H9 (cell line): ENCODE measurements around the gene TENT5C. TPM values are rescaled to one million over a fixed set of nuclear protein-coding genes. Genes with fewer than 3 reads are reported as not detected.

Experiments used
- DNase-seq: peaks from one replicate; pipeline ENCODE4 v3.0.0-alpha.2; 2017
- H2AFZ ChIP-seq: one replicate; pipeline ENCODE4 v1.6.1; 2013; ENCODE audit warnings: mild to moderate bottlenecking, low read length, control low read depth, moderate library complexity
- H2AK5ac ChIP-seq: 2 replicates; pipeline ENCODE4 v1.6.1; 2013; ENCODE audit warnings: low read length, control low read depth, mixed read lengths; ENCODE audit not compliant: insufficient read length
- H2BK120ac ChIP-seq: one replicate; pipeline ENCODE4 v1.6.1; 2013; ENCODE audit warnings: low read depth, mild to moderate bottlenecking, low read length, control low read depth, inconsistent platforms; ENCODE audit not compliant: poor library complexity, severe bottlenecking
- H2BK12ac ChIP-seq: 2 replicates; pipeline ENCODE4 v1.6.1; 2013; ENCODE audit warnings: low read length, control low read depth, mixed read lengths, low read depth; ENCODE audit not compliant: insufficient read length
- H2BK15ac ChIP-seq: 2 replicates; pipeline ENCODE4 v1.6.1; 2013; ENCODE audit warnings: low read depth, low read length, control low read depth
- H2BK20ac ChIP-seq: one replicate; pipeline ENCODE4 v1.6.1; 2013; ENCODE audit warnings: low read depth, mild to moderate bottlenecking, low read length, control low read depth, inconsistent platforms; ENCODE audit not compliant: poor library complexity, severe bottlenecking
- H2BK5ac ChIP-seq: 2 replicates; pipeline ENCODE4 v1.6.1; 2013; ENCODE audit warnings: low read length, control low read depth, mixed read lengths; ENCODE audit not compliant: insufficient read length
- H3K14ac ChIP-seq: 2 replicates; pipeline ENCODE4 v1.6.1; 2013; ENCODE audit warnings: low read length, control low read depth; ENCODE audit not compliant: insufficient read depth
- H3K18ac ChIP-seq: 2 replicates; pipeline ENCODE4 v1.6.1; 2013; ENCODE audit warnings: low read depth, mild to moderate bottlenecking, mixed read lengths, low read length, control low read depth; ENCODE audit not compliant: insufficient read length
- H3K23ac ChIP-seq: 2 replicates; pipeline ENCODE4 v1.6.1; 2013; ENCODE audit warnings: low read length, control low read depth, mixed read lengths, low read depth; ENCODE audit not compliant: insufficient read length
- H3K23me2 ChIP-seq: 2 replicates; pipeline ENCODE4 v1.6.1; 2013; ENCODE audit warnings: low read depth, mild to moderate bottlenecking, mixed read lengths, low read length, control low read depth; ENCODE audit not compliant: insufficient read length, poor library complexity, severe bottlenecking
- H3K27ac ChIP-seq: 2 replicates; pipeline ENCODE4 v1.5.1; 2013; ENCODE audit warnings: low read length, control low read depth, mixed read lengths, low read depth; ENCODE audit not compliant: insufficient read length
- H3K27me3 ChIP-seq: 2 replicates; pipeline ENCODE4 v1.6.1; 2013; ENCODE audit warnings: low read length, control low read depth, inconsistent platforms; ENCODE audit not compliant: insufficient read depth
- H3K4ac ChIP-seq: 2 replicates; pipeline ENCODE4 v1.6.1; 2013; ENCODE audit warnings: low read depth, mild to moderate bottlenecking, control low read depth, inconsistent platforms, low read length, moderate library complexity
- H3K4me1 ChIP-seq: 2 replicates; pipeline ENCODE4 v1.6.1; 2013; ENCODE audit warnings: low read length, control low read depth, inconsistent platforms; ENCODE audit not compliant: insufficient read depth
- H3K4me2 ChIP-seq: 2 replicates; pipeline ENCODE4 v1.6.1; 2013; ENCODE audit warnings: low read length, control low read depth, mixed read lengths; ENCODE audit not compliant: insufficient read length, insufficient read depth
- H3K56ac ChIP-seq: 2 replicates; pipeline ENCODE4 v1.6.1; 2013; ENCODE audit warnings: low read depth, mild to moderate bottlenecking, mixed read lengths, low read length, control low read depth; ENCODE audit not compliant: insufficient read length
- H3K79me1 ChIP-seq: 2 replicates; pipeline ENCODE4 v1.6.1; 2013; ENCODE audit warnings: low read depth, mild to moderate bottlenecking, moderate library complexity, low read length, control low read depth, inconsistent platforms; ENCODE audit not compliant: insufficient read depth, poor library complexity, severe bottlenecking
- H3K79me2 ChIP-seq: 2 replicates; pipeline ENCODE4 v1.6.1; 2013; ENCODE audit warnings: low read length, control low read depth, inconsistent platforms; ENCODE audit not compliant: insufficient read depth
- H3K9ac ChIP-seq: 2 replicates; pipeline ENCODE4 v1.6.1; 2013; ENCODE audit warnings: low read length, control low read depth, mixed read lengths; ENCODE audit not compliant: insufficient read length; ENCODE audit errors: extremely low read depth
- H3K9me3 ChIP-seq: one replicate; pipeline ENCODE4 v1.6.1; 2013; ENCODE audit warnings: low read depth, low read length, inconsistent platforms; ENCODE audit not compliant: control insufficient read depth
- H3T11ph ChIP-seq: one replicate; pipeline ENCODE4 v1.6.1; 2013; ENCODE audit warnings: mild to moderate bottlenecking, low read length, control low read depth, inconsistent platforms
- H4K20me1 ChIP-seq: one replicate; pipeline ENCODE4 v1.6.1; 2013; ENCODE audit not compliant: control insufficient read depth, insufficient read length, insufficient read depth
- H4K5ac ChIP-seq: 2 replicates; pipeline ENCODE4 v1.6.1; 2013; ENCODE audit warnings: low read depth, mild to moderate bottlenecking, mixed read lengths, low read length, control low read depth; ENCODE audit not compliant: insufficient read length
- H4K8ac ChIP-seq: replicated peaks from 2 replicates; pipeline ENCODE4 v1.6.1; 2013; ENCODE audit warnings: low read length, control low read depth, mixed read lengths, low read depth; ENCODE audit not compliant: insufficient read length
- H4K91ac ChIP-seq: 2 replicates; pipeline ENCODE4 v1.6.1; 2013; ENCODE audit warnings: low read depth, mild to moderate bottlenecking, moderate library complexity, mixed read lengths, low read length, control low read depth; ENCODE audit not compliant: insufficient read length
- H3K27ac Mint-ChIP-seq, 3 experiments: 2 replicates in 2 of 3; 3 replicates in 1 of 3; pipeline ENCODE4 v1.8.0; 2020 to 2021; ENCODE audit warnings: mixed read lengths in 3 of 3, mild to moderate bottlenecking in 1 of 3, moderate library complexity in 1 of 3
- H3K27me3 Mint-ChIP-seq: 2 replicates; pipeline ENCODE4 v1.8.0; 2021; ENCODE audit warnings: low read depth, mild to moderate bottlenecking, moderate library complexity, mixed read lengths
- H3K36me3 Mint-ChIP-seq, 3 experiments: 2 replicates in 2 of 3; 3 replicates in 1 of 3; pipeline ENCODE4 v1.8.0; 2020 to 2021; ENCODE audit warnings: low read depth in 3 of 3, mixed read lengths in 3 of 3; ENCODE audit not compliant: insufficient read depth in 1 of 3
- H3K4me1 Mint-ChIP-seq, 2 experiments: 2 replicates each; pipeline ENCODE4 v1.8.0; 2020; ENCODE audit warnings: mixed read lengths in 2 of 2
- H3K4me3 Mint-ChIP-seq, 2 experiments: 2 replicates in 1 of 2; 3 replicates in 1 of 2; pipeline ENCODE4 v1.8.0; 2020 to 2021; ENCODE audit warnings: mild to moderate bottlenecking in 2 of 2, mixed read lengths in 2 of 2, moderate library complexity in 1 of 2
- H3K9me3 Mint-ChIP-seq, 2 experiments: 2 replicates in 1 of 2; 3 replicates in 1 of 2; pipeline ENCODE4 v1.8.0; 2020; ENCODE audit warnings: mild to moderate bottlenecking in 2 of 2, mixed read lengths in 2 of 2, moderate library complexity in 1 of 2
- WGBS: extraction: QIAGEN DNeasy Blood & Tissue Kit; methylation state at CpG from one replicate; pipeline ENCODE4 v1.1.7; 2013; ENCODE audit warnings: missing lambda C conversion rate, low lambda C conversion rate, mixed read lengths; ENCODE audit not compliant: insufficient read length; ENCODE audit errors: extremely low coverage; 5-methylcytosine and 5-hydroxymethylcytosine counted together
- total RNA-seq: library from RNA; stranded (reverse); gene quantifications from 2 replicates; pipeline ENCODE4 v1.2.1, GENCODE V29; 2021
- TF ChIP-seq, protein P1 (sequence below): fragments of 200-600 bp; sonication (generic); conservative IDR thresholded peaks from 3 replicates; pipeline ENCODE4 v1.8.0; 2021; ENCODE audit warnings: antibody characterized with exemption, mild to moderate bottlenecking

TENT5C gene
- total RNA-seq, 1 experiment from 2014 or later, result 0.37 TPM

DNA sequence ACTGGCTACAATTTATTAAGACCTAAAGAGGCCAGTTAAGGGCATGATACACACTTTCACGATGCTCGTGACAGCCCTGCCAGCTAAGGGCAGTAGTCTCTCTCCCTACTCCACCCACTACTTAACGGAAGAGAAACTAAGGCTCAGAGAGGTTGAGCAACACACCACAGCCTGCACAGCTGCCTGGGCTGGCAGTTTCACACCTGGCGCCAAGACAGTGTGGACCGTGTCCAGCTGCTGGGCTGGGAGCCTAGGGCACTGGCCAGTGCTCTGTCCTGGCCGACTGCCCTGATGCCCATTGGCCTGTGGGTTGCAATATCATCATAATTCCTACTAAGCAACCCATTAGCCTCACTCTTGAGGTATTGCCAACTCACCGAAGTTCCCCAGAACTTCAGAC is 27.6 kb downstream of the TENT5C start:
- Histone ChIP-seq H2AFZ (no peak overlapping the region), H3K23me2 (no peaks in the 10 kb centered on the region), H3K4ac (no peak overlapping the region), H3K18ac (no peak overlapping the region), H3K27ac (no peak overlapping the region), H2AK5ac (no peak overlapping the region), H3K56ac (no peak overlapping the region), H4K5ac (no peak overlapping the region), H3K14ac (peak overlapping the region; percentile 23; the same call in 1 of the 2 replicates), H4K8ac (no peak overlapping the region), H3K4me2 (no peak overlapping the region), H4K20me1 (no peaks in the 10 kb centered on the region), H3K79me2 (no peaks in the 10 kb centered on the region), H2BK5ac (no peak overlapping the region), H3T11ph (no peak overlapping the region), H2BK12ac (no peak overlapping the region), H3K9ac (no peak overlapping the region), H3K27me3 (no peaks in the 10 kb centered on the region; the same call in 1 of the 2 replicates), H3K9me3 (no peaks in the 10 kb centered on the region), H3K4me1 (peaks cover 2% of the 10 kb centered on the region; the same call in 1 of the 2 replicates), H3K23ac (no peak overlapping the region), H2BK15ac (no peak overlapping the region), H4K91ac (no peak overlapping the region), H3K79me1 (no peaks in the 10 kb centered on the region), H2BK20ac (no peak overlapping the region), H2BK120ac (no peak overlapping the region)
- TF ChIP-seq, protein P1, sequence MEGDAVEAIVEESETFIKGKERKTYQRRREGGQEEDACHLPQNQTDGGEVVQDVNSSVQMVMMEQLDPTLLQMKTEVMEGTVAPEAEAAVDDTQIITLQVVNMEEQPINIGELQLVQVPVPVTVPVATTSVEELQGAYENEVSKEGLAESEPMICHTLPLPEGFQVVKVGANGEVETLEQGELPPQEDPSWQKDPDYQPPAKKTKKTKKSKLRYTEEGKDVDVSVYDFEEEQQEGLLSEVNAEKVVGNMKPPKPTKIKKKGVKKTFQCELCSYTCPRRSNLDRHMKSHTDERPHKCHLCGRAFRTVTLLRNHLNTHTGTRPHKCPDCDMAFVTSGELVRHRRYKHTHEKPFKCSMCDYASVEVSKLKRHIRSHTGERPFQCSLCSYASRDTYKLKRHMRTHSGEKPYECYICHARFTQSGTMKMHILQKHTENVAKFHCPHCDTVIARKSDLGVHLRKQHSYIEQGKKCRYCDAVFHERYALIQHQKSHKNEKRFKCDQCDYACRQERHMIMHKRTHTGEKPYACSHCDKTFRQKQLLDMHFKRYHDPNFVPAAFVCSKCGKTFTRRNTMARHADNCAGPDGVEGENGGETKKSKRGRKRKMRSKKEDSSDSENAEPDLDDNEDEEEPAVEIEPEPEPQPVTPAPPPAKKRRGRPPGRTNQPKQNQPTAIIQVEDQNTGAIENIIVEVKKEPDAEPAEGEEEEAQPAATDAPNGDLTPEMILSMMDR, result no peak
- Mint-ChIP-seq H3K4me1 (peaks cover 25 to 31% of the 10 kb centered on the region in 2 experiments), H3K36me3 (no peaks in the 10 kb centered on the region), H3K27me3 (no peaks in the 10 kb centered on the region; the same call in 1 of the 2 replicates), H3K27ac (0 out of 7 replicates have a peak overlapping the region, but pooled peaks of 1 of the 3 experiments have one; percentile 54), H3K4me3 (no peak overlapping the region), H3K9me3 (no peaks in the 10 kb centered on the region)
- no peak for DNase-seq
- WGBS, result no CpG with 5 or more reads among the region's 7 CpGs
